Measurements from ENCODE around the gene STX10. TPM values are rescaled to one million over a fixed set of nuclear protein-coding genes. Genes with fewer than 3 reads are reported as not detected.
A peak's percentile ranks its signal among the peaks of the same experiment; 100 is the strongest.

Gene STX10
- total and polyA plus RNA-seq, 12 donors, result 18.7 to 69.9 (median 28.9) TPM

- 2% methylated on average over 34 to 47 of the region's 47 CpGs for WGBS, 2 donors
- peak; percentile 71 to 88 (median 80) for ATAC-seq
- Histone ChIP-seq H3K27ac (peak within 1 kb of the TSS; percentile 85 to 96 (median 92)), H3K36me3 (peaks cover 0 to 28% (median 0%) of the 10 kb centered on the region in 9 donors), H3K4me1 (peaks cover 19 to 81% (median 63%) of the 10 kb centered on the region in 9 donors), H3K9me3 (no peaks in the 10 kb centered on the region), H3K27me3 (no peaks in the 10 kb centered on the region), H3K4me3 (peak within 1 kb of the TSS; percentile 30 to 65 (median 55))
- intact Hi-C loops (cut with DNase I), result loop anchor here in 7 of 10 donors (1.0 to 5.0 kb wide), 4 partner anchors 41 to 49 kb away; partner anchors contain the start of genes IER2 (in 6 of the 7) and STX10 (in 6 of the 7)
- DNase-seq, result peak; percentile 91
- peak in 3 of 9 donors; percentile 18 to 33 (median 25) for TF ChIP-seq CTCF (IDR thresholded peaks at IDR 0.05)
Measured at GRCh38 chr19:13102666-13103580, 47.3 kb downstream of the STX10 start, which contains the start of gene LYL1. Gene LYL1 (minus strand): TSS chr19:13102858. CDS start chr19:13101171, 1,687 bp downstream.

GRCh38 chr19:13102416-13102665 lies 47.8 kb downstream of the STX10 start:
- DNase-seq (no peak), ATAC-seq (no peak)
- peak overlapping the region; percentile 30 to 65 (median 55) for H3K4me3 ChIP-seq
- H3K4me1 ChIP-seq, result peaks cover 19 to 87% (median 69%) of the 10 kb centered on the region in 9 donors
- intact Hi-C loops (cut with DNase I), result loop anchor here in 7 of 10 donors (1.0 to 5.0 kb wide), 4 partner anchors 40 to 50 kb away; partner anchors contain the start of genes IER2 (in 6 of the 7) and STX10 (in 6 of the 7)
- no peaks in the 10 kb centered on the region for H3K9me3 ChIP-seq
- WGBS, 2 donors, result 6 to 8% methylated on average over 7 of the region's 7 CpGs
- peaks cover 0 to 24% (median 0%) of the 10 kb centered on the region in 9 donors for H3K36me3 ChIP-seq
- peak overlapping the region; percentile 85 to 96 (median 92) for H3K27ac ChIP-seq
- TF ChIP-seq CTCF (IDR thresholded peaks at IDR 0.05), result no peak
- H3K27me3 ChIP-seq, result no peaks in the 10 kb centered on the region

- Histone ChIP-seq H3K9me3 (no peaks in the 10 kb centered on the region), H3K4me1 (peaks cover 19 to 92% (median 72%) of the 10 kb centered on the region in 9 donors), H3K36me3 (peaks cover 0 to 19% (median 0%) of the 10 kb centered on the region in 9 donors), H3K27ac (peak overlapping the region; percentile 85 to 96 (median 92)), H3K27me3 (no peaks in the 10 kb centered on the region), H3K4me3 (peak overlapping the region; percentile 30 to 65 (median 55))
- WGBS, 2 donors, result 55 to 77% methylated on average over 7 of the region's 7 CpGs
- ATAC-seq, result no peak
- no peak for TF ChIP-seq CTCF (IDR thresholded peaks at IDR 0.05)
- intact Hi-C loops (cut with DNase I), result loop anchor here in 7 of 10 donors (1.0 to 5.0 kb wide), 4 partner anchors 40 to 50 kb away; partner anchors contain the start of genes IER2 (in 6 of the 7) and STX10 (in 6 of the 7)
- DNase-seq, result no peak
Measured at GRCh38 chr19:13101590-13102415, 48.4 kb downstream of the STX10 start.

All from heart right ventricle (tissue), 16 donors.